Lower leg skin (tissue), 4 donors: ENCODE measurements around the gene FAM120A. TPM values are rescaled to one million over a fixed set of nuclear protein-coding genes. Genes with fewer than 3 reads are reported as not detected.

Source experiments
- DNase-seq, 2 donors: peaks; one replicate each; pipeline ENCODE4 v3.0.0-alpha.2; 2019; ENCODE audit warnings: low spot score in 2 of 2
- H3K4me3 ChIP-seq: fragments of 200-600 bp; sonication (generic); 2 replicates; pipeline ENCODE4 v1.5.1; 2017; ENCODE audit warnings: mild to moderate bottlenecking, low read depth; ENCODE audit not compliant: poor library complexity, severe bottlenecking
- CTCF ChIP-seq, 3 donors: fragments of 450-650 bp; IDR thresholded peaks; one replicate each; pipeline ENCODE4 v1.5.1; 2016; ENCODE audit warnings: antibody characterized with exemption in 3 of 3, mild to moderate bottlenecking in 3 of 3, moderate library complexity in 2 of 3
- POLR2A ChIP-seq, 2 donors: fragments of 450-650 bp; IDR thresholded peaks; one replicate each; pipeline ENCODE4 v1.6.1; 2016 to 2017; ENCODE audit warnings: antibody characterized with exemption in 2 of 2, mild to moderate bottlenecking in 1 of 2, moderate library complexity in 1 of 2
- WGBS, 2 donors: methylation state at CpG; one replicate each; pipeline ENCODE4 v1.1.5; 2018; 5-methylcytosine and 5-hydroxymethylcytosine counted together
- intact Hi-C: fragments of 100-400 bp; cut with DNase I; formaldehyde crosslinking; loops from one replicate; pipeline ENCODE4 v1.15.0; 2023; ENCODE audit warnings: low total_unique reads
- total RNA-seq, 4 donors: library from RNA; depleted of rRNA; stranded (reverse); fragments of >200 nt; gene quantifications; one replicate each; pipeline ENCODE4 v1.1.0, GENCODE V29; 2016

Gene FAM120A
- total RNA-seq, 4 donors from 2014 or later = 58.1 to 80.5 (median 65.0) TPM

- no peak overlapping the region for H3K4me3 ChIP-seq
- intact Hi-C loops = no loop called here
- 80 to 87% methylated on average over 12 to 13 of the region's 15 CpGs for WGBS, 2 donors
- TF ChIP-seq POLR2A (IDR thresholded peaks at IDR 0.05) = no peak
- no peak for TF ChIP-seq CTCF (IDR thresholded peaks at IDR 0.05)
- peak in 1 of 2 donors; percentile 82 for DNase-seq
Observed at GRCh38 chr9:93597871-93598646, 146.6 kb downstream of the FAM120A start.

GRCh38 chr9:93598647-93599241 is 147.3 kb downstream of the FAM120A start:
- intact Hi-C loops = no loop called here
- WGBS, 2 donors = 58 to 59% methylated on average over 11 of the region's 11 CpGs
- peak in 1 of 2 donors; percentile 66 for DNase-seq

GRCh38 chr9:93599571-93600403 is 148.3 kb downstream of the FAM120A start:
- 77 to 83% methylated on average over 17 of the region's 17 CpGs for WGBS, 2 donors

More at GRCh38 chr9:93598647-93599241, 147.3 kb downstream of the FAM120A start:
- H3K4me3 ChIP-seq = no peak overlapping the region
- TF ChIP-seq POLR2A (IDR thresholded peaks at IDR 0.05) = no peak

GRCh38 chr9:93600504-93600903 is 149.0 kb downstream of the FAM120A start:
- 28 to 34% methylated on average over 3 of the region's 3 CpGs for WGBS, 2 donors
- TF ChIP-seq CTCF (IDR thresholded peaks at IDR 0.05) (no peak), POLR2A (IDR thresholded peaks at IDR 0.05) (no peak)
- H3K4me3 ChIP-seq = no peak overlapping the region
- peak in 1 of 2 donors; percentile 71 for DNase-seq
- intact Hi-C loops = no loop called here

More at GRCh38 chr9:93599571-93600403, 148.3 kb downstream of the FAM120A start:
- DNase-seq = peak in 1 of 2 donors; percentile 64
- no peak overlapping the region for H3K4me3 ChIP-seq
- intact Hi-C loops = no loop called here
- no peak for TF ChIP-seq POLR2A (IDR thresholded peaks at IDR 0.05)
- TF ChIP-seq CTCF (IDR thresholded peaks at IDR 0.05) = no peak

- TF ChIP-seq CTCF (IDR thresholded peaks at IDR 0.05) (no peak), POLR2A (IDR thresholded peaks at IDR 0.05) (no peak)
- intact Hi-C loops = no loop called here
Observed at GRCh38 chr9:93601063-93601462, 149.6 kb downstream of the FAM120A start.

GRCh38 chr9:93601666-93602065 is 150.2 kb downstream of the FAM120A start:
- 66 to 86% methylated on average over 5 of the region's 5 CpGs for WGBS, 2 donors
- TF ChIP-seq POLR2A (IDR thresholded peaks at IDR 0.05) = no peak
- TF ChIP-seq CTCF (IDR thresholded peaks at IDR 0.05) = no peak
- DNase-seq = peak in 1 of 2 donors; percentile 56
- H3K4me3 ChIP-seq = no peak overlapping the region
- intact Hi-C loops = no loop called here

More at GRCh38 chr9:93601063-93601462, 149.6 kb downstream of the FAM120A start:
- DNase-seq = peak in 1 of 2 donors; percentile 75
- WGBS, 2 donors = 84 to 86% methylated on average over 4 of the region's 4 CpGs
- H3K4me3 ChIP-seq = no peak overlapping the region
